HepG2 (cell line): ENCODE data around the gene NUBP2. TPM values are rescaled to one million over a fixed set of nuclear protein-coding genes. Genes with fewer than 3 reads are reported as not detected.

Experiments used
- ADNP ChIP-seq: sonication (generic); formaldehyde crosslinking; IDR thresholded peaks from 2 replicates; pipeline ENCODE4 v1.4.0; 2020; ENCODE audit warnings: missing genetic modification reagents
- KLF13 ChIP-seq: sonication (generic); formaldehyde crosslinking; IDR thresholded peaks from 2 replicates; pipeline ENCODE4 v1.4.0; 2020; ENCODE audit warnings: mild to moderate bottlenecking, missing genetic modification reagents
- MAX ChIP-seq: IDR thresholded peaks from 2 replicates; pipeline ENCODE4 v1.6.1; 2012; ENCODE audit warnings: inconsistent platforms
- RBM39 ChIP-seq: fragments of 200-400 bp; formaldehyde crosslinking; IDR thresholded peaks from one replicate; pipeline ENCODE4 v1.6.1; 2018; ENCODE audit warnings: antibody characterized with exemption, mild to moderate bottlenecking, low read depth, low read length; ENCODE audit not compliant: poor library complexity, severe bottlenecking
- SETDB1 ChIP-seq: sonication (generic); formaldehyde crosslinking; IDR thresholded peaks from 2 replicates; pipeline ENCODE4 v1.5.1; 2020; ENCODE audit warnings: missing genetic modification reagents, mild to moderate bottlenecking, borderline replicate concordance
- ZFYVE20 ChIP-seq: sonication (generic); formaldehyde crosslinking; IDR thresholded peaks from 2 replicates; pipeline ENCODE4 v1.8.0; 2023; ENCODE audit warnings: low read depth, mild to moderate bottlenecking, moderate library complexity, missing genetic modification reagents, borderline replicate concordance
- ZNF143 ChIP-seq: sonication (generic); formaldehyde crosslinking; IDR thresholded peaks from 2 replicates; pipeline ENCODE4 v1.4.0; 2020; ENCODE audit warnings: missing genetic modification reagents
- ZNF770 ChIP-seq: sonication (generic); formaldehyde crosslinking; IDR thresholded peaks from 2 replicates; pipeline ENCODE4 v1.5.0; 2020; ENCODE audit warnings: mild to moderate bottlenecking, missing genetic modification reagents
- polyA plus RNA-seq, 8 experiments: library from polyadenylated mRNA; depleted of rRNA in 3 of 8; stranded (reverse) in 7 of 8; unstranded in 1 of 8; fragments of >200 nt; fragmentation: Illumina TruSeq in 4 of 8; extraction: Trizol in 4 of 8; gene quantifications; 2 replicates each; pipeline versions ENCODE4 v1.2.1 to v1.2.3, GENCODE V29; 2011 to 2016; ENCODE audit warnings: low read depth in 4 of 8, missing spikeins in 1 of 8, mixed read lengths in 1 of 8; ENCODE audit not compliant: insufficient read depth in 1 of 8
- total RNA-seq, 5 experiments: library from RNA; depleted of rRNA; stranded (reverse); fragments of >200 nt; fragmentation: Illumina TruSeq; extraction: Trizol; gene quantifications; 2 replicates each; pipeline ENCODE4 v1.2.3, GENCODE V29; 2016; ENCODE audit warnings: low read depth in 1 of 5
- TF ChIP-seq, protein P1 (sequence below): sonication (generic); formaldehyde crosslinking; IDR thresholded peaks from 2 replicates; pipeline ENCODE4 v1.8.0; 2022; ENCODE audit warnings: mild to moderate bottlenecking, missing genetic modification reagents, borderline replicate concordance

The NUBP2 gene
- total and polyA plus RNA-seq, 2 of the 13 experiments (the other 11 are each of a cell fraction or from before 2014, with no cell fraction given) = 25.7 to 61.5 TPM

GRCh38 chr16:1772362-1772907 lies 10.3 kb upstream of the NUBP2 start, which contains the start of gene EME2 (continued):
- TF ChIP-seq, protein P1, sequence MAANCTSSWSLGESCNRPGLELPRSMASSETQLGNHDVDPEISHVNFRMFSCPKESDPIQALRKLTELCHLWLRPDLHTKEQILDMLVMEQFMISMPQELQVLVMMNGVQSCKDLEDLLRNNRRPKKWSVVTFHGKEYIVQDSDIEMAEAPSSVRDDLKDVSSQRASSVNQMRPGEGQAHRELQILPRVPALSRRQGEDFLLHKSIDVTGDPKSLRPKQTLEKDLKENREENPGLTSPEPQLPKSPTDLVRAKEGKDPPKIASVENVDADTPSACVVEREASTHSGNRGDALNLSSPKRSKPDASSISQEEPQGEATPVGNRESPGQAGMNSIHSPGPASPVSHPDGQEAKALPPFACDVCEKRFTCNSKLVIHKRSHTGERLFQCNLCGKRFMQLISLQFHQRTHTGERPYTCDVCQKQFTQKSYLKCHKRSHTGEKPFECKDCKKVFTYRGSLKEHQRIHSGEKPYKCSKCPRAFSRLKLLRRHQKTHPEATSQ = no peak
- no peak for TF ChIP-seq SETDB1
- TF ChIP-seq ZNF143 = no peak
- TF ChIP-seq ADNP = no peak
- TF ChIP-seq ZFYVE20 (CRISPR knock-in tag) = no peak
- TF ChIP-seq KLF13 (CRISPR knock-in tag) = peak; percentile 96
- TF ChIP-seq MAX = peak; percentile 35; the same call in 1 of the 2 replicates
- 0 out of 2 replicates have a peak, but pooled peaks have one; percentile 2 for TF ChIP-seq ZNF770 (CRISPR knock-in tag)
- peak; percentile 45 for TF ChIP-seq RBM39
